HUES48 (cell line): ENCODE data around the gene CLCC1.

Source experiments
- H3K27ac ChIP-seq: one replicate; pipeline ENCODE4 v1.7.0; 2013; ENCODE audit warnings: low read depth, low read length, inconsistent platforms
- H3K27me3 ChIP-seq: 2 replicates; pipeline ENCODE4 v1.6.1; 2013; ENCODE audit warnings: mild to moderate bottlenecking, low read length; ENCODE audit not compliant: control insufficient read depth, insufficient read depth
- H3K36me3 ChIP-seq: 2 replicates; pipeline ENCODE4 v1.6.1; 2013; ENCODE audit warnings: low read length; ENCODE audit not compliant: control insufficient read depth, insufficient read depth
- H3K4me1 ChIP-seq: 2 replicates; pipeline ENCODE4 v1.6.1; 2013; ENCODE audit warnings: mild to moderate bottlenecking, low read length; ENCODE audit not compliant: control insufficient read depth, insufficient read depth
- H3K4me3 ChIP-seq: 2 replicates; pipeline ENCODE4 v1.5.1; 2013; ENCODE audit warnings: mild to moderate bottlenecking, low read depth, low read length
- H3K9ac ChIP-seq: 2 replicates; pipeline ENCODE4 v1.6.1; 2013; ENCODE audit warnings: mild to moderate bottlenecking, low read depth, low read length, moderate library complexity
- H3K9me3 ChIP-seq: 2 replicates; pipeline ENCODE4 v1.6.1; 2013; ENCODE audit warnings: low read length; ENCODE audit not compliant: control insufficient read depth, insufficient read depth

Gene CLCC1

GRCh38 chr1:108916788-108917187 is 46.5 kb downstream of the CLCC1 start:
- Histone ChIP-seq H3K4me1 (no peaks in the 10 kb centered on the region), H3K27ac (no peak overlapping the region), H3K27me3 (no peaks in the 10 kb centered on the region), H3K4me3 (no peak overlapping the region), H3K9me3 (no peaks in the 10 kb centered on the region), H3K36me3 (0 out of 2 replicates have a peak, but pooled peaks cover 3% of the 10 kb centered on the region), H3K9ac (no peak overlapping the region)
